ENCODE data around the gene LCE6A. TPM values are rescaled to one million over a fixed set of nuclear protein-coding genes. Genes with fewer than 3 reads are reported as not detected.

Gene LCE6A, protein sequence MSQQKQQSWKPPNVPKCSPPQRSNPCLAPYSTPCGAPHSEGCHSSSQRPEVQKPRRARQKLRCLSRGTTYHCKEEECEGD
- not detected for total RNA-seq
- long read RNA-seq: 0 reads

DNA sequence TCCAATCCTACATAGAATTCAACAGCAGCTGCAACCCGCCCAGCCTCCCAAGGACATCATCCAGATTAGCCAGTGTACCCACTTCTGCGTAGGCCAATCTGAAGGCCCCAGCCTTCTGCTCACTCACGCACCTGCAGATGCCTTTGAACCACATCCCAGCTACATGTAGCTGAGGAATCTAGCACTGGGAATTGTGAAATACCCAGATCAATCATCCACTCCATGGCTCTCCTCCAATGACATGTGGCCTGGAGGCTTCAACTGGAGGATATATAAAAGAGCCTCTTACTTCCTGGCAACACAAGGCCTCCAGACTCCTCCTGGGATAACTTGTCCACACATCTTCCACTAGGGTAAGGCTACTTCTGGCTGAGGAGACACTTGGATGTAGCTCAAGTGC lies at the start of gene LCE6A:
Gene LCE6A (plus strand): TSS at position 301 of the 400 bp plus-strand sequence. CDS start 665 bp downstream, outside the sequence.
- DNase-seq (no peak), ATAC-seq (no peak)
- intact Hi-C loops (cut with DNase I, micrococcal nuclease): no loop called here

DNA sequence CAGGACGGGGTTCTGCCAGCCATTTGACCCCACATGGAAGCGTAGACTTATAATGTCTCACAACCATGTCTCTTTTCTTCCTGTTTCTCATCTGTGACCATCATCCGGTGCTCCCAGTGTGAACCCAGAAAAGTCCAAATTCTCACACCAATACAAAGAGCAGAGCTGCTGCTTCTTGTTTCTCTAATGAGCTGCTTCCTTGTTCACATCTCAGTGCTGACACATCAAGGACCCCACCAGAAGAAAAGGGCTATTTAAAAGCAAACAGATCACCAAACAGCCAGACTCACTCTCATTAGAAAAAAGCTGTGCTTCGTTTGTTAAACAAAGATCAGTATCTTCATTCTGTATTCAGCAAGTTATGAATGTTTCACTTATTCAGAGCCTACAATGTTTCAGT lies 47.0 kb upstream of the LCE6A start:
- DNase-seq: no peak
- no peak for ATAC-seq
- intact Hi-C loops (cut with DNase I, micrococcal nuclease): no loop called here

DNA sequence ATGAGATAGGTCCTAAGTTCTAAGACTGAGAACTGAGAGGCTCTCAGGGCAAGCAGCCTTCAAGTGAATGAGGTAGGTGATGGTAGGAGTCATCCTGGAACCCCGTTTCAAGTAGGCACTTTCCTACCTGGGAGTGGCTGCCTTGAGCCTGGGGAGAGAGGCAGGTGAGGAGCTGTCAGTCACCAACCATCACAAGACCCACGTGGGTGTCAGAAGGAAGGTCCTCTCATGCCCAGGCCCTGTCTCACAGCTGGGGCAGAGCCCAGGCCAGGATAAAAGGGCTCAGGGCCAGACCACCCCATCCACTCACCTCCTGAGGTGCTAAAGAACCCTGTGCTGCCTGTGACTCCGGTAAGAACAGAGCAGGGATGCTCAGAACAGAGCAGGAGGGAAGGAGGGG lies 46.2 kb upstream of the LCE6A start, which contains the start of gene LCE1D:
Gene LCE1D (plus strand): TSS at position 301 of the 400 bp plus-strand sequence. CDS start 1,074 bp downstream, outside the sequence.
- ATAC-seq: no peak
- intact Hi-C loops (cut with DNase I, micrococcal nuclease): no loop called here

DNA sequence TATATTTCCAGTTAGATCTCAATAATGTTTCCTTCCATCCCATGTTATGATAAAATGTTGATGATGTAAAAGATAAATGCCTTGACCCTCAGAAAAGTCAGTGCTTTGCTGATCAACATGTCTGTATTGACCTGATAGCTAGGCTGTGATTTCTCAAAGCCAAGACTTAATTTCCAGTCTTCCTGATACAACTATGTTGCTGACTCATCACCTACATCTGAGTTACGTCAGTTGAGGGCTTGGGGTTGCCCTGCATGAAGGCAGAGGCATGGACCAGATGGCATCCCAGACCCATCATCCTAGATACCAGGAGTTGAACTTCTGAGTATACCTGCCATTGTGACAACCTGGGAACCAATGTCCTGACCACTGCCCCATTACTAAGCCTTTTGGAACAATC lies 41.3 kb upstream of the LCE6A start:
- intact Hi-C loops (cut with DNase I, micrococcal nuclease): no loop called here
- ATAC-seq: no peak
- DNase-seq: no peak

More for the DNA sequence above, 46.2 kb upstream of the LCE6A start, which contains the start of gene LCE1D:
- no peak for DNase-seq

DNA sequence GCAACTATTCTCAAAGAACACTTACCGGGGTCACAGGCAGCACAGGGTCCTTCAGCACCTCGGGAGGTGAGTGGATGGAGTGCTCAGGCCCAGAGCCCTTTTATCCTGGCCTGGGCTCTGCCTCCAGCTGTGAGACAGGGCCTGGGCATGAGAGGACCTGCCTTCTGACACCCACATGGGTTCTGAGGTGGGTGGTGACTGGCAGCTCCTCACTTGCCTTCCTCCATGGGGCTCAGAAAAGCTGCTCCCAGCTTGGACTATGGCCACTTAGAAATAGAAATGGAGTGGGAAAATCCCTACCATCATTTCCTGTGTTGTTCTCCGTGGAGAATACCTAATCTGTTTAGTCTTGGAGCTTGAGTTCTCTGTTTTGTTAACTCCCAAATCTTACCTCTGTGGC lies 36.1 kb upstream of the LCE6A start, which contains the start of gene LCE1C:
Gene LCE1C (minus strand): TSS at position 76 of the 400 bp plus-strand sequence. CDS start 1,173 bp downstream, outside the sequence.
- ATAC-seq (no peak), DNase-seq (no peak)
- intact Hi-C loops (cut with DNase I, micrococcal nuclease): no loop called here

DNA sequence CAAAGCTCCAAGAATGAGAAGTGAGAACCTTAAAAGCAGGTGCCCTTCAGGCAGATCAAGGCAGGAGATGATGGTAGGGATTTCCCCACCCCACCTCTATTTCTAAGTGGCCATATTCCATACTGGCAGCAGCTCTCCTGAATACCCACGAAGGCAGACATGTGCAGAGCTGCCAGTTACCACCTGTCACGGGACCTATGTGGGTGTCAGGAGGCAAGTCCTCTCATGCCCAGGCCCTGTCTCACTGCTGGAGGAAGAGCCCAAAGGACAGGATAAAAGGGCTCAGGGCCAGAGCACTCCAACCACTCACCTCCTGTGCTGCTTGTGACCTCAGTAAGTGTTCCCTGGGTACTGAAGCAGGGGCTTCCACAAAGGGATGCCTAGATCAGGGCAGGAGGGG lies 31.6 kb upstream of the LCE6A start:
- no peak for DNase-seq
- intact Hi-C loops (cut with DNase I, micrococcal nuclease): no loop called here

DNA sequence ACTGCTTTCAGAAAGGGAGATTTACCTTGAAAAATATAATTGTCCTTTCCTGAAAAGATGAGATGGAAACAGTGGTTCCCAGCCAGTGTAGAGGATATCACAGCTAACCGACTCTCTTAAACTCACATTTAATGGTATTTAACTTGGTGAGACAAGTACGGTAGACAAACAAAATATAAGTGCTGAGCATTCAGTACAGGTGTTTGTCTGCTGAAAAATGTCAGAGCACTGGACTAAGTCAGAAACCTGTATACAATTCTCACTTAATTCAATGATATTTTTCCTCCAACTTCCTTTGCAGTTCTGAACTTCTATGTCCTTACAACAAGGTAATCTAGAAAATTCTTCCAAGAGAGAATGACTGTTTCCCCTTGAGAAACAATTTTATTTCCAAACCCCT lies 31.0 kb upstream of the LCE6A start, which contains the start of gene LCE1B:
Gene LCE1B (plus strand): TSS at position 301 of the 400 bp plus-strand sequence. CDS start 476 bp downstream, outside the sequence.
- no peak for DNase-seq
- intact Hi-C loops (cut with DNase I, micrococcal nuclease): no loop called here
- ATAC-seq: no peak

More for the DNA sequence above, 31.6 kb upstream of the LCE6A start:
- no peak for ATAC-seq

DNA sequence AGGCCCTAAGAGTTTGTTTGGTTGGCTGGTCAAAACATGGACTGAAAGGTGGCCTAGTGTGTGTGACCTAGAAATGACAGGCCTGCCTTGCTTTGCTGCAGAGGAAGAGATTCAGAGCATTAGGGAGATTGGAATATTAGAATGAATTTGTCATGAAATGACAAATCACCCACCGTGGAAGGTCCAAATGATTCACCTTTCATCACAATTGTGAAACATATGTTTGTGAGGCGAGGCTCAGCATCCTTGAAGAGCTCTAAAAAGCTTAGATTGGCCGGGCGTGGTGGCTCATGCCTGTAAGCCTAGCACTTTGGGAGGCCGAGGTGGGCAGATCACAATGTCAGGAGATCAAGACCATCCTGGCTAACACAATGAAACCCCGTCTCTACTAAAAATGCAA lies 25.3 kb upstream of the LCE6A start:
- intact Hi-C loops (cut with DNase I, micrococcal nuclease): no loop called here
- ATAC-seq: no peak

DNA sequence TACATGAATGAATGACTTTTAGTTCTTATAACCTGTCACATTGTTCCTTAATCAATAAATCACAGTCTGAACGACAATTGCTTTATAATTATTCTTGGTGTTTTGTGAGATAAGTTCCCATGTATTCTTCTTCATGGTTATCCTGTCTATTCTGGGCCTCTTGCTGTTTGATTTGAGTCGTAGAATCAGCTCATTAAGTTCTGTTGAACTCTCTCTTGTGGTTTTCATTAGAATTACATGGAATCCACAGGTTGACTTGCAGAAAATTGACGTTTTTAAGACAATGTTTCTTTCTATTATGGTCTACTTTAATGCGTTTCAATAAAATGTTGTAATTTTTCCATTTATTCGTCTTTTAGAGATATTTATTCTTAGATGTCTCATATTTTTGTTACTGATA lies 19.4 kb upstream of the LCE6A start:
- no peak for DNase-seq
- ATAC-seq: no peak
- intact Hi-C loops (cut with DNase I, micrococcal nuclease): no loop called here

More for the DNA sequence above, 25.3 kb upstream of the LCE6A start:
- DNase-seq: no peak

DNA sequence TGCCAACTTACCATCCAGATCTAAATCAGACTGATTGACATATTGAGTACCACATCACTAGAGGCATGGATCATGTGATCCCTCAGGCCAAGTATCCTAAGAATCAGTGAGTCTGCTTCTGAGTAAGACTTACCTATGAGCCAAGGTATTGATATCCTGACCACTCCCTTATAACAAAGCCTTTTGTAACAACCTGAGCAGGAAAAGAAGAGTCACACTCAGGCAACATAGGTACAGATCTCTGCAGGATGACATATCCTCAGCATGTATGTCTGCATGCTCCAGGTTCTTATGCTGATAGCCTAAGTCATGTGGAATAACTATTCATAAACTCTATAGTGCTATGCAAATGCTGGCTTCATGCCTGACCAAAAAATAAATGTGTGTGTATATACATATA lies 17.7 kb upstream of the LCE6A start:
- intact Hi-C loops (cut with DNase I, micrococcal nuclease): no loop called here
- ATAC-seq (no peak), DNase-seq (no peak)

DNA sequence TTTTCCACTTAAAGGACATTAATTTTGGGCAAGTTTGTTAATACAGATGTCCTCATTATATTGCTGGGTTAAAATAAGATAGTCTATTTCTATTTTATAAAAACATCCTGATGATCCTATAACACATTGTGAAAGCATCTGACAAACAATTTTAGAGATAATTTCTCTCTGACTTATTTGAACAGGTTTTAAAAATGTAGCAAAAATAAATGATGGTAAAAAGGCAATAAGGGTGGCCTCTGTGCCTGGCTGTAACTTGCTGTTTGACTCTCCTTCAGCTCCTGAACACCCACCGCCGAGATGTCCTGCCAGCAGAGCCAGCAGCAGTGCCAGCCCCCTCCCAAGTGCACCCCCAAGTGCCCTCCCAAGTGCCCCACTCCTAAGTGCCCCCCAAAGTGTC lies 15.5 kb upstream of the LCE6A start, which contains the start of gene LCE1A:
Gene LCE1A (plus strand): TSS at position 301 of the 400 bp plus-strand sequence. CDS start 0 bp downstream, at position 301.
- no peak for ATAC-seq
- intact Hi-C loops (cut with DNase I, micrococcal nuclease): no loop called here
- DNase-seq: no peak

DNA sequence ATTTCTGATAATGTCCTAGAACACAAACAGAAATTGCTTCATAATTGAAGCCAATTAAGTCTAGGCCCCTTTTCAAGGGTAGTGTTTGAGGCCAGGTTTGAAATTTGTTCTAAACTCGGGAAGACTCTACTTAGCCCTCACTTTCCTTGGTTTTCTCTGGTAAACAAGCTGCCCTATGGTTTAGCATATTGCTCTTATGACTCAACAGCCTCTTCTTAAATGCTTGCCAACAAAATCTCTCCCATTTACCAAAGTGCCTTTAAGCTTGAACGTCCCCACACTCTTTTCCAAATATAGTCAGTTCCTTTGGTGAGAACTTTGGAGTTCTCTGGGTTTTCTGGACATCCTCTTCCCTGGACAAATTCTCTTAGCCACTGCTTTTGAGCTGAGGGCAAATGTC lies 5.8 kb upstream of the LCE6A start:
- no peak for DNase-seq
- intact Hi-C loops (cut with DNase I, micrococcal nuclease): no loop called here
- ATAC-seq: no peak

DNA sequence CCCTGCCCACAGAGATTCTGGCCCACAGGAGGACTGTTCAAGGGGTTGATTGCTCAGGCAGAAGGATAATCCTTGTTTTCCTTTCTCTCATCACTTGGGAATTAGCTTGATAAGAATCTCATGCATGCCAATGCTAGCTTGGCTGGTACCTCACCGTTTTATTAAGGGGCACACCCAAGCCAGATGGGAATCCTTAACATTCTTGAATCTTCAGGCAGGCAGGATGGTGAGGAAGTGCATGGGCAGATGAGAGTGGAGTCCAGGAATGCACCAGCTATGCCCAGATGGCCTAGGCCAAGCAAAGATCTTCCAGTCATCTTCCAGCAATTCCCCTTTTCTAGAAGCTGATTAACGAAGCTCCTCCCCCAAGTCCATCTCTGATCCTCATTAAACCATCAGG lies 13.0 kb downstream of the LCE6A start:
- DNase-seq: no peak
- intact Hi-C loops (cut with DNase I, micrococcal nuclease): no loop called here
- ATAC-seq: no peak

DNA sequence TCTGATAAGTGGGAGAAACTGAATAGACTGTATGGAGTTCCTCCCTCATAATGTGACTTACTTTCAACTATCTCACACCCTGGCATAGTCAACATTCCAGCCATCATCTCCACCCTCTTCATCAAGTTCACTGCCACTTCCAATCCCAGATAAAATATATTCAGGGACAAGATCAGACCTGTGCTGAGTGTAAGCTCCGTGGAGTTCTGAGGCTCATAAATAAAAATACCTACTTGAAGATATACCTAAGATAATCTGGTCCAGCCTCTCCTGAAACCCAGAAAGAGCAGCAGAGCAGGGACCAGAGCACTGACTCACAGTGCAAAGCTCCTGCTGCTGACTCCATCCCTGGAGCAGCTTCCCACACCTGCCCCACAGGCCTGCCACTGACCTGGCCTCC lies 15.4 kb downstream of the LCE6A start:
- intact Hi-C loops (cut with DNase I, micrococcal nuclease): no loop called here
- DNase-seq (no peak), ATAC-seq (no peak)

DNA sequence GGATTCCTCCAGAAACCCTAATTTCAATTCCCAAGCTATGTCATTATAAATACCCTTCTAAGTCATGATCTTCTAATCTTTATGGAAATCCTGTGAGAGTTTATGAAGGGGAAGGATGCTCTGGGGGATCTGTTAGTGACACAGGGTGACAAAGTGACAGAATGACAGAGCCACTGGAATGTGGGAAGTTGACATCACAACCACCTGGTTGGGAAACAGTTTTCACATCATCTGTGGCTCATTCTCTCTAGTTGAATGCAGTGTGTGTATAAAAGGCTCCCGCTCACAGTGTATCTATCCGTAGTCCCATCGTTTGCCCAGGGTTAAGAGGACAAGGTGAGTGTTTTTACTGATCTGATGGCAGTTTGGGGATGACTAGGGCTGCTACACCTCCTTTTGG lies 17.0 kb downstream of the LCE6A start, which contains the start of gene LCE7A:
Gene LCE7A (plus strand): TSS at position 301 of the 400 bp plus-strand sequence. CDS start 702 bp downstream, outside the sequence.
- intact Hi-C loops (cut with DNase I, micrococcal nuclease): loop anchor here in 1 of 2 donors (10.0 kb wide), 1 partner anchor 365 kb away; no protein-coding TSS in a partner anchor
- ATAC-seq (no peak), DNase-seq (no peak)

DNA sequence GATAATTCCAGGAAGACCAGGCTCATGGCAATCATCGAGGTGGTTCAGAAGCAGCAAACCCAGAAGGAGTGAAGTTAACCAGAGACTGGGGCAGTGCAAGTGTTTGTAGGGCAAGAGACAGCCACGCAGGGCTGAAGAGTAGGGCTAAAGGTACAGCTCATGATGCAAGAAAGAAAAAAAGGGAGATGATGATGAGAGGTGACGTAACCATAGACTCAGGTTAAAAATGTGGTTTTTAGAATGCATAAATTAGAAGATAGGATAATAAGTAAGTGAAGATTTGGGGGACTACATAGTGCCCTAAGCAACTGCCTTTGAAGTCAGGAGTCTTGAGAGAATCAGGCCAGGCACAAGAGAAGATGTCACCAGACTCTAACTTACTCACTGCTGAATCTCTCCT lies 17.5 kb downstream of the LCE6A start:
- DNase-seq: no peak
- intact Hi-C loops (cut with DNase I, micrococcal nuclease): loop anchor here in 1 of 2 donors (10.0 kb wide), 1 partner anchor 365 kb away; no protein-coding TSS in a partner anchor
- ATAC-seq: no peak

DNA sequence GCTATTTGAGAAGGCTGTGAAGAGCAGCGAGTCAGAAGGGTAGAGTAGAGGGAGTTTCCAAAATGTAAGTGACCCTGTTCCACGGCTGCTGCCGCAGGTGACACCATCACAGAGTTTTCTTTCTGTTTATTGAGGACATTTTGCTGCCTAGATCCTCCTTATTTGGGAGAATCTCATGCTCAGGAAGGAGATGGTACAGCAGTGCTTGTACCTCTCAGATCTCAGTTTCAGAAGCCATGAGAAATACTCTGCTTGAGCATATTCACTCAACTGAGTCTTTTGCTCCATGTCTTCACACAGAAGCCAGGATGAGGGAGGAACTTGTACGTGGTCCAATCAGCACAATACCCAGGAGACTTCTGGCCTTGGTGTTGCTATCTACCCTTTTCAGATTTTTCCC lies 18.7 kb downstream of the LCE6A start:
- no peak for DNase-seq
- no peak for ATAC-seq
- intact Hi-C loops (cut with DNase I, micrococcal nuclease): loop anchor here in 1 of 2 donors (10.0 kb wide), 1 partner anchor 363 kb away; no protein-coding TSS in a partner anchor

DNA sequence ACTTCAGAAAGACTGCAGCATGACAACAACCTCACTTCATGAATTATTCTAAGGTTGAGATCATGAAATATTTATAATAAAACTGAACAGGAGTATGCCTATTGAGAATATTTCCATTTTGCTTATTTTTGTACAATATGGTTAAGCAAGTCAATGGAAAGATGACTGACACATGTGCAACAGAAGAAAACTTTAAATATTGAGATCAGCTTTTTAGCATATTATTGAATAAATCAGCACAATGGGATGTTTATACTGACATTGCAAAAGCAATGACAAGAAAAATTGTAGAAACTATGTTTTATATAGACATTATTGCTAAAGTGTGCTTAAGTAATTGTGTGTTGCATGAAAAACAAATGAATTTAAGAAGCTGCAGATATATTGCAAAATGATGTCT lies 21.8 kb downstream of the LCE6A start:
- intact Hi-C loops (cut with DNase I, micrococcal nuclease): loop anchor here in 1 of 2 donors (10.0 kb wide), 1 partner anchor 360 kb away; no protein-coding TSS in a partner anchor
- no peak for ATAC-seq
- DNase-seq: no peak

DNA sequence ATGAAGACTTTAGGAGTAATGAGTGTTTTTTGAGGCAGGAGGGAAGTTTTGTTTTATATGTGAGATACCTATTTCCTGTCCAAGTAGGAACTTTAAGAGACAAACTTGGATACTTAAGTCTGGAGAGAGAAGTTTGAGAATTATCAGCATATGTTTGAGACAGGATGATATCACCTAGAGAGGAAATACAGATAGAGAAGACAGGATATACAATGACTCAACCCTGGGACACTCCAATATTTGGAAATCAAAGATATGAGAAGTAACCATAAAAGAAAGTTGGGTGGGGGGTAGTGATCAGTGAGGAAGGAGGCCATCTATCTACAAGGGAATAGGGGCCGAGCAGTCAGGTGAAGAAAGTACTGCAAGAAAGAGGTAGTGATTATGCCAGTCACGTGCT lies 23.7 kb downstream of the LCE6A start:
- DNase-seq: no peak
- intact Hi-C loops (cut with DNase I, micrococcal nuclease): loop anchor here in 1 of 2 donors (10.0 kb wide), 1 partner anchor 358 kb away; no protein-coding TSS in a partner anchor
- ATAC-seq: no peak

DNA sequence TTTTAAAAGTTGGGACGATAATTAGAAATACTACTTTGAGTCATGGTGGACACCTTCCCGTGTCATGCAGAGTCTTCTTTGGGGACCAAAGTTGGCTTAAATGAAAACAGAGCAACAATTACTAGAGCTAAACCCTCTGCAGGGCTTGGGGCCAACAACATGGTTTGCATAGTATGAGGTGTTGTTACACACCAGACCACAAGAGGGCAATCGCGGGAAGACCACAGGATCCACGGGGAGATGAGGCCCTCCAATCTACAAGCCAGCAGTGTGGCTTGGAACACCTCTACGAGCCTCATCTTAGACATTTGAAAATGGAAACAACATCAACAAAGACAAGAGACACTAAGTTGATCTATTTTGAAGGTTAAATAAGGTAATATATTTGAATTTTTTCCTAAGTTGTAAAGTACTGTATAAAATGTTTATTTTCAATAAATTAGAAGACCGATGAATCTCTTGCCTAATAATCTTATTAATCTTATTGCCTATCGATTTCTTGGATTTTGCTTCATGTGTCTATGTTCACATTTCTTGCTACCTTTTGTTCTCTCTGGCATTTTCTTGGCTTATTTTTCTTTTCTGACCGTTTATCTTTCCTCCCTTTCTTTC lies 27.3 kb downstream of the LCE6A start:
- intact Hi-C loops (cut with DNase I, micrococcal nuclease): loop anchor here in 1 of 2 donors (10.0 kb wide), 1 partner anchor 355 kb away; no protein-coding TSS in a partner anchor
- ATAC-seq: peak; percentile 68
- peak; percentile 36 to 64 for DNase-seq
